Esophagus squamous epithelium (tissue), 4 donors: ENCODE results near the gene LRIG1.

Experiments
- CTCF ChIP-seq, 6 experiments: fragments of 450-650 bp in 4 of 6; fragments of 200-600 bp in 2 of 6; sonication (generic) in 2 of 6; IDR thresholded peaks; one replicate each; pipeline ENCODE4 v1.5.1; 2016 to 2019; ENCODE audit warnings: antibody characterized with exemption in 6 of 6, mild to moderate bottlenecking in 4 of 6, moderate library complexity in 4 of 6
- POLR2A ChIP-seq, 4 donors: fragments of 450-650 bp; IDR thresholded peaks; one replicate each; pipeline ENCODE4 v1.6.1; 2017; ENCODE audit warnings: antibody characterized with exemption in 4 of 4, mild to moderate bottlenecking in 4 of 4, moderate library complexity in 3 of 4

GRCh38 chr3:66426135-66426534 is 74.7 kb downstream of the LRIG1 start:
- no peak for TF ChIP-seq CTCF (IDR thresholded peaks at IDR 0.05)
- no peak for TF ChIP-seq POLR2A (IDR thresholded peaks at IDR 0.05)
